ENCODE results near the gene ITGAX. TPM values are rescaled to one million over a fixed set of nuclear protein-coding genes. Genes with fewer than 3 reads are reported as not detected.

ITGAX gene
- total RNA-seq, 6 experiments from 2014 or later, result 2.0 to 15.3 (median 5.2) TPM

DNA sequence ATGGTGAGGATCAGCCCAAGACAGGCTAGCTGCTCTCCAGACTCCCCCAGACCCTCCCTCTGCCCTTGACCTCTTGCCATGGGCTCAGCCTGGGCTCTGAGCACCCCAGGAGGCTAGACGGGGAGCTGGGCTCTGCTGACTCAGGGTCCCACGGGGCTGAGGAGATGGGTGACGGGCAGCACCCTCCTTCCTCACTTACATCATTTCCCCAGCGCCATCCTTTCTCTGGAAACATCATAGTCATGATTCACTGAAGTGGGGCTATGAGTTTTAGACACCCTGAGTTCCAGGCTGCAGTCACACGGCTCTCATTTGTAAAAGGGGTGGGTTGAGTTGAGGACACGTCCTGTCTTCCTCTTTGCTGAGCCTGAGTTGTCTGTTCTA lies 3.0 kb upstream of the ITGAX start:
- no peaks in the 10 kb centered on the region for H3K9me3 ChIP-seq
- H3K4me3 ChIP-seq, result no peak overlapping the region
- ATAC-seq (peak; percentile 33 to 45 (median 39)), DNase-seq (no peak)
- intact Hi-C loops (cut with DNase I), result loop anchor here in 1 of 2 donors (10.0 kb wide), 1 partner anchor 127 kb away; no protein-coding TSS in a partner anchor
- H3K27ac ChIP-seq, result peak overlapping the region in 2 of 3 donors; percentile 51 to 71
- no peak for TF ChIP-seq POLR2A (IDR thresholded peaks at IDR 0.05)
- TF ChIP-seq, protein P1, sequence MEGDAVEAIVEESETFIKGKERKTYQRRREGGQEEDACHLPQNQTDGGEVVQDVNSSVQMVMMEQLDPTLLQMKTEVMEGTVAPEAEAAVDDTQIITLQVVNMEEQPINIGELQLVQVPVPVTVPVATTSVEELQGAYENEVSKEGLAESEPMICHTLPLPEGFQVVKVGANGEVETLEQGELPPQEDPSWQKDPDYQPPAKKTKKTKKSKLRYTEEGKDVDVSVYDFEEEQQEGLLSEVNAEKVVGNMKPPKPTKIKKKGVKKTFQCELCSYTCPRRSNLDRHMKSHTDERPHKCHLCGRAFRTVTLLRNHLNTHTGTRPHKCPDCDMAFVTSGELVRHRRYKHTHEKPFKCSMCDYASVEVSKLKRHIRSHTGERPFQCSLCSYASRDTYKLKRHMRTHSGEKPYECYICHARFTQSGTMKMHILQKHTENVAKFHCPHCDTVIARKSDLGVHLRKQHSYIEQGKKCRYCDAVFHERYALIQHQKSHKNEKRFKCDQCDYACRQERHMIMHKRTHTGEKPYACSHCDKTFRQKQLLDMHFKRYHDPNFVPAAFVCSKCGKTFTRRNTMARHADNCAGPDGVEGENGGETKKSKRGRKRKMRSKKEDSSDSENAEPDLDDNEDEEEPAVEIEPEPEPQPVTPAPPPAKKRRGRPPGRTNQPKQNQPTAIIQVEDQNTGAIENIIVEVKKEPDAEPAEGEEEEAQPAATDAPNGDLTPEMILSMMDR (IDR thresholded peaks at IDR 0.05), result no peak
- WGBS (ENCODE audit: insufficient coverage, low coverage, low lambda C conversion rate, missing lambda C conversion rate), result 26% methylated on average over 6 of the region's 6 CpGs
- no peaks in the 10 kb centered on the region for H3K36me3 ChIP-seq
- no peaks in the 10 kb centered on the region for H3K27me3 ChIP-seq
- no peaks in the 10 kb centered on the region for H3K4me1 ChIP-seq

DNA sequence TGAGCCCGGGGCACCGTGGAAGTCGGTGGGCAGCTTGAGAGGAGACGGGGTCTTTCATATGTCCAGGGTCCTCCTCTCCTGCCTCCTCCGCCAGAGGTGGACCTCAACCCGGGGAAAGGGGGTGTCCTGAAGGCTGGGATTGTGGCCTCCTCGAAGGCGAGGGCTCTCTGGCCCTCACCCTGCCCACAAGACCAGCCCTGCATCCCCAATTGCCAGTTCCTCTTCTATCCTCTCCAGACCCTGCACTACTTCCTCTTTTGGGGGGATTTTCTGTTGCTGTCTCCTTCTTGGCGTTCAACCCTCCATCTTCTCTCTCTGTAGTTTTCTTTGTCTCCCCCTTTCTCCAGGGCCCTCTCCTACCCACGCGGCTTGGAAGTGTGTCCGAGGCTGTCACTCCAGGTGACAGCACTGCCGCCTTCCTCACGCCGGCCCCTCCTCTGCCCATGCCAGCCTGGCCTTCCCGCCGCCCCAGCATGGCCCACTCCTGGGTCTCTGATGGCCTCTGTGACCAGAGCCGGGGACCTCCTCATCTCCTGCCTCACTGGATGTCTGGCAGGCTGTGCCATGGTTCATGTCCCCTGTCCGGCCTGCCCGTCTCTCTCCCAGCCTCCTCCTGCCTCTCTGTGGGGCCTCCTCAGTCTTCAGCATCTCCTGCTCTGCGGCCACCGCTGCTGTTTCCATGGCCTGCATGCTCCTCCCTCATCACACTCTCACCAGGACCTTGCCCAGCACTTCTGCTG lies 2.4 kb upstream of the ITGAX start:
- no peak for TF ChIP-seq POLR2A (IDR thresholded peaks at IDR 0.05)
- TF ChIP-seq, protein P1 (IDR thresholded peaks at IDR 0.05), result no peak
- intact Hi-C loops (cut with DNase I), result loop anchor here in 1 of 2 donors (10.0 kb wide), 1 partner anchor 128 kb away; no protein-coding TSS in a partner anchor
- H3K27me3 ChIP-seq, result no peaks in the 10 kb centered on the region
- WGBS (ENCODE audit: insufficient coverage, low coverage, low lambda C conversion rate, missing lambda C conversion rate), result 84% methylated on average over 4 of the region's 22 CpGs
- H3K27ac ChIP-seq, result peak overlapping the region in 2 of 3 donors; percentile 51 to 71
- ATAC-seq, result peak; percentile 43 to 70 (median 56)
- H3K9me3 ChIP-seq, result no peaks in the 10 kb centered on the region
- H3K4me1 ChIP-seq, result no peaks in the 10 kb centered on the region
- H3K36me3 ChIP-seq, result no peaks in the 10 kb centered on the region
- DNase-seq, result peak in 1 of 3 donors; percentile 58
- no peak overlapping the region for H3K4me3 ChIP-seq

DNA sequence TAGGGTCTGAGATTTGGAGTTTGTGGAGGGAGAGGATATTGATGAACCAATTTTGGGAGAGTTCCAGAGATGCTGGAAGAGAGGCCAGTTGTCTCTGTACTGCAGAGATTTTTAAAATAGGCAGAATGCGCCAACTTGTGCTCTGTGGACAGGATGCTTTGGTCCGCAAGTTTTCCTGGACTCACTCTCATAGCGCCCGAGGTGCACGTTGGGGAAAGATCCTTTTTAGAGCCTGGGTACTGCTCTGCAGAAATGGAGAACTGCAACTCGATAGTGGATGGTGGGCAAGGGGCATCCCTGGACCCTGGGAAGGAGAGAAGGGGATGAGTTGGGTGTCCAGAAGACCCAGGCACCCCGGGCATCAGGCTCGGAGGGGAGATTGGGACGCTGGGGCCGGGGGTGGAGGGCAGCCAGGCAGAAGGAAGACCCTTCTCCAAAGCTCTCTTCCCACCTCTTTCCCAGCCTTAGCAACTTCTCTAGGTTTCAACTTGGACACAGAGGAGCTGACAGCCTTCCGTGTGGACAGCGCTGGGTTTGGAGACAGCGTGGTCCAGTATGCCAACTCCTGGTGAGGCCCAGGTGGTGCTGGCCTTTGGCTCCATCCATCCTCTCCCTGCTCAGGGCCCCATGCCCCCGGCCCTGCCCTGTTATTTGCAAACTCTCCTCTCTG lies 590 bp downstream of the ITGAX start:
- ATAC-seq (no peak), DNase-seq (no peak)
- Histone ChIP-seq H3K36me3 (no peaks in the 10 kb centered on the region), H3K27ac (peak overlapping the region in 2 of 3 donors; percentile 31 to 33), H3K27me3 (no peaks in the 10 kb centered on the region), H3K9me3 (no peaks in the 10 kb centered on the region), H3K4me3 (no peak overlapping the region), H3K4me1 (no peaks in the 10 kb centered on the region)
- intact Hi-C loops (cut with DNase I), result loop anchor here in 1 of 2 donors (10.0 kb wide), 1 partner anchor 131 kb away; no protein-coding TSS in a partner anchor
- WGBS (ENCODE audit: insufficient coverage, low coverage, low lambda C conversion rate, missing lambda C conversion rate), result 34% methylated on average over 3 of the region's 14 CpGs
- no peak for TF ChIP-seq POLR2A (IDR thresholded peaks at IDR 0.05)
- TF ChIP-seq, protein P1 (IDR thresholded peaks at IDR 0.05), result no peak

DNA sequence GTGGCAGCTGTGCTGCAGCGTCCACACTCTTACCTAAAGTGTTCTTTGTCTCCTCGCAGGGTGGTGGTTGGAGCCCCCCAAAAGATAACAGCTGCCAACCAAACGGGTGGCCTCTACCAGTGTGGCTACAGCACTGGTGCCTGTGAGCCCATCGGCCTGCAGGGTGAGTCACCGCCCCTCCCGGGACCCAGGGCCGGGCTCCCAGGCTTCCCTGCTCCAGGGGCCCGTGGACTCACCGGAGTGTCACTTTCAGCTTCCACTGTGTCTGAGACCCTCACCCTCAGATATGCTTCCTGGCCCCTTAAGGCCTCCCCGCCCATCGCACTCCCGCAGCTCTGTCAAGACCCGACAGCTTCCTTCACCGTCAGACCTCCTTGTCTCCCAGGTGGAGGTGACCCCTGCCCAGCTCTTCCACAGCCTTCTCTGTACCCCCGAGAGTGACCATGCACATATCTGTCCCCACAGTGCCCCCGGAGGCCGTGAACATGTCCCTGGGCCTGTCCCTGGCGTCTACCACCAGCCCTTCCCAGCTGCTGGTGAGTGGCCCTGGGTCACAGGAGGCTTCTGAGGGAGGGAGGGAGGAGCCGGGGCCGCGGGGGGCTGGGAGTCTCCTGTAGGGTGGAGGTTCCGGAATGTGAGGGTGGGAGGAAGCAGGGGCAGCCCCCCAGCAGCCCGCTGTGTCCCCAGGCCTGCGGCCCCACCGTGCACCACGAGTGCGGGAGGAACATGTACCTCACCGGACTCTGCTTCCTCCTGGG lies 1.8 kb downstream of the ITGAX start:
- intact Hi-C loops (cut with DNase I), result loop anchor here in 1 of 2 donors (10.0 kb wide), 1 partner anchor 132 kb away; no protein-coding TSS in a partner anchor
- no peak for TF ChIP-seq POLR2A (IDR thresholded peaks at IDR 0.05)
- TF ChIP-seq, protein P1 (IDR thresholded peaks at IDR 0.05), result no peak
- DNase-seq (no peak), ATAC-seq (peak in 3 of 4 donors; percentile 6 to 11 (median 8))
- Histone ChIP-seq H3K27me3 (no peaks in the 10 kb centered on the region), H3K4me3 (no peak overlapping the region), H3K36me3 (no peaks in the 10 kb centered on the region), H3K9me3 (no peaks in the 10 kb centered on the region), H3K27ac (no peak overlapping the region), H3K4me1 (no peaks in the 10 kb centered on the region)
- 21% methylated on average over 10 of the region's 28 CpGs for WGBS (ENCODE audit: insufficient coverage, low coverage, low lambda C conversion rate, missing lambda C conversion rate)
